ENCODE results near the gene CNTN5.

The CNTN5 gene

DNA sequence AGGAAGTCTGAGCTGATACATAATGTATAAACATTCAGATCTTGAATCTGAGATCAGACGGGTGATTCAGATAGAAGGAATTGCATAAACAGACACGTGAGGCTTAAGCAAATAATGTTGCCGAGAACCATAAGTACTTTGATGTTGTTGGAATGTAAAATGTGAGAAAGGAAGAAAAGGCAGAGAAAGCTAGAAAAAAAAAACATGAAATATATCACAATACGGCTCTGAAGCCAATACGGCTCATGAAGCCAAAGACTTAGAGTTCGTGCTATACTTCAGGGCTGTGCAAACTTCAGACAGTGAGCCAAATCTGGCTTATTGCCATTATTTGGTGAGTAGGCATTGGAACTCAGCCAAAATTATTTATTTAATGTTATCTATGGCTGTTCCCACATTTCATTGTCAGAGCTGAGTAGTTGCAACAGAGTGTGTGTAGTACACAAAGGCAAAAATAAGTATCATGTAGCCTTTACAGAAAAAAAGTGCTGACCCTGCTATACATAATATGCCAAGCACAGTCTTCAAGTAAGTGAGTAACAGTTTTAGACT lies 673.3 kb downstream of the CNTN5 start:
- no peaks in the 10 kb centered on the region for H3K27me3 Mint-ChIP-seq (ENCODE audit: low read depth)
- H3K36me3 Mint-ChIP-seq (ENCODE audit: low read depth), result no peaks in the 10 kb centered on the region
- H3K9me3 Mint-ChIP-seq, result peaks cover 18% of the 10 kb centered on the region

DNA sequence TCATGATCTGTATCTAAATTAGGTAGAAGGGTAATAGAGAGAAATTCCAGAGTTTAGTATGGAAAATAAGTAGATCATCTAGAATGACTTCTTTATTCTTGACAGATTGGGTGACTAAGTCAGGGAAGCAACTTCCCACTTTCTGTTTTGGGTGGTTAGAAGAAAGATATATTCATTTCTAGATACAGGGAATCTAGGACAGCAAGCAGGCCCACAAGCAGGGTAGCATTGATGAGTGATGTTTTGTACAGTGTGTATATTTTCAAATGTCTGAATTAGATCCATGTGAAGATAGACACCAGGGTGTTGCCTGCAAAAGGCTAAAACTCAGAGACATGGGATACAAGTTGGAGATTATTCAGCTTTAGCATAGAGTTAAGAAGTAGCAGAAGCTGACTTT lies 674.4 kb downstream of the CNTN5 start:
- Mint-ChIP-seq H3K36me3 (ENCODE audit: low read depth) (no peaks in the 10 kb centered on the region), H3K27me3 (ENCODE audit: low read depth) (no peaks in the 10 kb centered on the region), H3K9me3 (peaks cover 11% of the 10 kb centered on the region), H3K27ac (no peak overlapping the region), H3K4me1 (no peaks in the 10 kb centered on the region), H3K4me3 (no peak overlapping the region)
- TF ChIP-seq, protein P1, sequence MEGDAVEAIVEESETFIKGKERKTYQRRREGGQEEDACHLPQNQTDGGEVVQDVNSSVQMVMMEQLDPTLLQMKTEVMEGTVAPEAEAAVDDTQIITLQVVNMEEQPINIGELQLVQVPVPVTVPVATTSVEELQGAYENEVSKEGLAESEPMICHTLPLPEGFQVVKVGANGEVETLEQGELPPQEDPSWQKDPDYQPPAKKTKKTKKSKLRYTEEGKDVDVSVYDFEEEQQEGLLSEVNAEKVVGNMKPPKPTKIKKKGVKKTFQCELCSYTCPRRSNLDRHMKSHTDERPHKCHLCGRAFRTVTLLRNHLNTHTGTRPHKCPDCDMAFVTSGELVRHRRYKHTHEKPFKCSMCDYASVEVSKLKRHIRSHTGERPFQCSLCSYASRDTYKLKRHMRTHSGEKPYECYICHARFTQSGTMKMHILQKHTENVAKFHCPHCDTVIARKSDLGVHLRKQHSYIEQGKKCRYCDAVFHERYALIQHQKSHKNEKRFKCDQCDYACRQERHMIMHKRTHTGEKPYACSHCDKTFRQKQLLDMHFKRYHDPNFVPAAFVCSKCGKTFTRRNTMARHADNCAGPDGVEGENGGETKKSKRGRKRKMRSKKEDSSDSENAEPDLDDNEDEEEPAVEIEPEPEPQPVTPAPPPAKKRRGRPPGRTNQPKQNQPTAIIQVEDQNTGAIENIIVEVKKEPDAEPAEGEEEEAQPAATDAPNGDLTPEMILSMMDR (IDR thresholded peaks at IDR 0.05; ENCODE audit: unreplicated experiment in 3 of 3), result no peak

More for the DNA sequence above, 673.3 kb downstream of the CNTN5 start:
- TF ChIP-seq, protein P1 (IDR thresholded peaks at IDR 0.05; ENCODE audit: unreplicated experiment in 3 of 3), result no peak
- Mint-ChIP-seq H3K4me1 (no peaks in the 10 kb centered on the region), H3K27ac (no peak overlapping the region), H3K4me3 (no peak overlapping the region)

DNA sequence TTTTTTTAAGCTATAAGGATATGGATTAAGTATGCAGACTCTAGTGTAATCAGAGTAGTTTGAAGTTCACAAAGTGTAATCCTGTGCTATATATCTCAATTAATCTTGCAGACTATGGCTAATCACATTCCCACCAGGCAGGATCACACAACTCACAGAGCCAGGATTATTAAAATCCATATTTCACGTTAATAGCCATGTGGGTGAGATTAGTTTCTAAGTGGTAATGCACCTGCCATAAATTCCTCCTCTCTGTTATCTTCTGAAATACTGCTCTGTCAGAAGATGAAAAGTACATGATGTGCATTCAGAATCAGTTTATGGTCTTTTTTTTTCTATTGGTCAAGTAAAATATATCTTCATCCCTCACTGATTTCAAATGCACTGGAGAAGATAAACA lies 686.1 kb downstream of the CNTN5 start:
- Mint-ChIP-seq H3K27me3 (ENCODE audit: low read depth) (no peaks in the 10 kb centered on the region), H3K4me1 (no peaks in the 10 kb centered on the region), H3K27ac (no peak overlapping the region), H3K9me3 (no peaks in the 10 kb centered on the region), H3K36me3 (ENCODE audit: low read depth) (no peaks in the 10 kb centered on the region), H3K4me3 (no peak overlapping the region)
- TF ChIP-seq, protein P1 (IDR thresholded peaks at IDR 0.05; ENCODE audit: unreplicated experiment in 3 of 3), result no peak

DNA sequence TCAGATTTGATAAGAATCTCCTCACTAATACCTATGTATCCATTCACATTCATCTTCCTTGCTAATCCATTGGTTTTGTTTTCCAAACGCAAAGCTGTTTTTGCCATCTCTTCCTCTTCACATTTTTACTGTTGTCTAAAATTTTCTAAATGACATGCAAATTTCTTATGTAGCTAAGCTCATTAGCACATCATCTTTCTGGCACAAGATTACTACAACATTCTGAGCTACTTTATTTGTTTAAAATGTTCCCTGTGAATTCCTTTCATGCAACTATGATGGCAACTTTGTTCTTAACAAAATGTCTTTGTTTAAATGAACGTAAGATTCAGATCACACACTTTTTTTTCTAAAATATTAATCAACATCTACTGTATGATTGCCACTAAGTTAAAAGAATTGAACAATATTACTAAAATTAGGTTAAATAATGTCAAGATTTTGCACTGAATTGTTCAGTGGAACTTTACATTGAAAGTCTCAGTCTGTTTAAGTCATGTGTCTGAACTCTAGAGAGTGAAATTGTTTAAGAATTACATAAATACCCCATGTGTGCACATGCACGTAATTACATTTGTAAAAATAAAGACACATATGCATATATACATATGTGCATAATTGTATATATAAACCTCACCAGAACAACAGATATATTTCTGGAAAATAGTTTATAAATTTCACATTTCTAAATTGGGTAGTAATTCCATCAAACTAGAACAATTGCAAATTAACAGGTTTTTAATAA lies 688.4 kb downstream of the CNTN5 start:
- no peak overlapping the region for H3K4me3 Mint-ChIP-seq

DNA sequence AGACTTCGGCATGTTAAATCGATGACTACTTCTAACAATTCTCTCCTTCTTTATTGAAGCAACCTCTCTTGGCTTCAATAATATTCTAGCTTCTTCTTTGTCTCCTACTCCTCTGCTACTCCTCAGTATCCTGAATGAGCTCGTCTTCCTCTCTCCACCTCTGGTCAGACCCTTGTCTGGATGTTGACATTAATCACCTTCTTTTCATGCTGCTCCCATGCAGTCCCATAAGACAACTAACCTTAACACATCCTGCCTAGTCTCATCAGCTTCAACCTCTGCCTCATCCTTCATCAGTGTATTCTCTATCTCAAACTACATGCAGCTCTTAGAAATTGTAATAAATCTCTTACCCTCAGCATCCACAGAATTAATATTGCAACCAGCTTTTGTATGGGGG lies 695.6 kb downstream of the CNTN5 start:
- TF ChIP-seq, protein P1 (IDR thresholded peaks at IDR 0.05; ENCODE audit: unreplicated experiment in 3 of 3), result no peak
- no peaks in the 10 kb centered on the region for H3K36me3 Mint-ChIP-seq (ENCODE audit: low read depth)
- H3K4me3 Mint-ChIP-seq, result no peak overlapping the region
- H3K27me3 Mint-ChIP-seq (ENCODE audit: low read depth), result no peaks in the 10 kb centered on the region
- H3K4me1 Mint-ChIP-seq, result no peaks in the 10 kb centered on the region
- H3K9me3 Mint-ChIP-seq, result peaks cover 12% of the 10 kb centered on the region
- no peak overlapping the region for H3K27ac Mint-ChIP-seq

More for the DNA sequence above, 688.4 kb downstream of the CNTN5 start:
- H3K27me3 Mint-ChIP-seq (ENCODE audit: low read depth), result no peaks in the 10 kb centered on the region
- H3K9me3 Mint-ChIP-seq, result peaks cover 5% of the 10 kb centered on the region
- TF ChIP-seq, protein P1 (IDR thresholded peaks at IDR 0.05; ENCODE audit: unreplicated experiment in 3 of 3), result no peak
- H3K27ac Mint-ChIP-seq, result no peak overlapping the region
- no peaks in the 10 kb centered on the region for H3K36me3 Mint-ChIP-seq (ENCODE audit: low read depth)
- no peaks in the 10 kb centered on the region for H3K4me1 Mint-ChIP-seq

DNA sequence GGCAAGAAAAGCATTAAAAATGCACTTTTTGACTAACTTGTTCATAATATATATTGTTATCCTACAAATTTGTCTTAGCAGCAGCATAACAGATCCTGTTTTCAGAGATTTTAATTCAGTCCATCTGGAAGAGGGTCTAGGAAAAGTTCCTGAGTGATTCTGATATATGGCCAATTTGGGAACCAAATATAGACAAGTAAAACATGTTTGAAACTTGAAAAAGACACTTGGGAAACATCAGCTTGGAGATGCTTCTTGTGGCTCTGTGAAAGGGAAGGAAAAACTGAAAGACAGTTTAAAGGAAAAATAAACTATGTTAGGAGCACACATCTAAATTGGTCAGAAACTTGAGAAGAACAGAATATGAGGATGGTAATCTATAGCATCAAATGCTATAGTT lies 697.5 kb downstream of the CNTN5 start:
- peaks cover 10% of the 10 kb centered on the region for H3K9me3 Mint-ChIP-seq

More for the DNA sequence above, 697.5 kb downstream of the CNTN5 start:
- Mint-ChIP-seq H3K27ac (no peak overlapping the region), H3K4me3 (no peak overlapping the region), H3K4me1 (no peaks in the 10 kb centered on the region), H3K36me3 (ENCODE audit: low read depth) (no peaks in the 10 kb centered on the region), H3K27me3 (ENCODE audit: low read depth) (no peaks in the 10 kb centered on the region)
- TF ChIP-seq, protein P1 (IDR thresholded peaks at IDR 0.05; ENCODE audit: unreplicated experiment in 3 of 3), result no peak
